Measurements from ENCODE around the gene ADPRHL1. TPM values are rescaled to one million over a fixed set of nuclear protein-coding genes. Genes with fewer than 3 reads are reported as not detected.

Gene ADPRHL1
- total and polyA plus RNA-seq, 2 donors (not counting 3 experiments of a cell fraction or from before 2014, with no cell fraction given) = 0.52 to 0.97 TPM

- intact Hi-C loops (cut with micrococcal nuclease) = no loop called here
- H3K4me2 ChIP-seq (ENCODE audit: insufficient read depth, low read length) = no peak overlapping the region
- H3K9me1 ChIP-seq (replicated peaks; ENCODE audit: control insufficient read depth, extremely low read depth, insufficient read depth, low read length) = no peaks in the 10 kb centered on the region
- no peaks in the 10 kb centered on the region for H3K9me3 ChIP-seq (replicated peaks; ENCODE audit: control insufficient read depth, insufficient read depth, low read length)
- dilution Hi-C loops (cut with MboI; ENCODE audit: extremely low pct_ligation_motif_present, low sequenced_read_pairs) = no loop called here
- no TSS peak for BruUV-seq (replicated peaks)
- no peaks in the 10 kb centered on the region for H3K4me1 ChIP-seq (ENCODE audit: control insufficient read depth, extremely low read depth, insufficient read depth, low read length)
- H3K36me3 ChIP-seq (ENCODE audit: control insufficient read depth in 2 of 2, extremely low read depth in 1 of 2, insufficient read depth in 2 of 2, low read length in 2 of 2) = no peaks in the 10 kb centered on the region
- CTCF ChIA-PET = no interaction called here
- no peak overlapping the region for H2AFZ ChIP-seq (ENCODE audit: low read depth, low read length)
- no peak overlapping the region for H3K4me3 ChIP-seq (replicated peaks in 1 of 3; ENCODE audit: insufficient read depth in 1 of 3, low read depth in 1 of 3, low read length in 3 of 3)
- TF ChIP-seq POLR2A (IDR thresholded peaks at IDR 0.05; ENCODE audit: low read depth, low read length) = no peak
- no peak for TF ChIP-seq MAX (IDR thresholded peaks at IDR 0.05; ENCODE audit: insufficient read depth, insufficient read length)
- TF ChIP-seq EZH2 (IDR thresholded peaks at IDR 0.05; ENCODE audit: borderline replicate concordance, low read depth, low read length, severe bottlenecking) = no peak
- no peak for TF ChIP-seq FOS (IDR thresholded peaks at IDR 0.05; ENCODE audit: borderline replicate concordance, insufficient read depth, low read length)
- no peak for TF ChIP-seq CTCF (IDR thresholded peaks at IDR 0.05; ENCODE audit: extremely low read depth in 1 of 2, insufficient read depth in 1 of 2, low read depth in 1 of 2, low read length in 2 of 2)
- TF ChIP-seq GATA2 (IDR thresholded peaks at IDR 0.05; ENCODE audit: insufficient read depth, insufficient read length, low read depth, low read length) = no peak
- TF ChIP-seq MYC (IDR thresholded peaks at IDR 0.05; ENCODE audit: low read depth, low read length) = no peak
- no peak for TF ChIP-seq POLR2AphosphoS5 (IDR thresholded peaks at IDR 0.05; ENCODE audit: insufficient read depth, low read depth, low read length)
- no peak for TF ChIP-seq JUN (IDR thresholded peaks at IDR 0.05; ENCODE audit: borderline replicate concordance, insufficient read depth, insufficient read length, low read depth)
- H3K27ac ChIP-seq (ENCODE audit: insufficient read depth, low read depth, low read length) = no peak overlapping the region
- POLR2A ChIA-PET = no interaction called here
- DNase-seq (ENCODE audit: low read depth, low spot score) (no peak), FAIRE-seq (no peak)
- no peak overlapping the region for H3K9ac ChIP-seq (replicated peaks; ENCODE audit: extremely low read depth, insufficient read depth, low read length)
- H4K20me1 ChIP-seq (replicated peaks; ENCODE audit: control insufficient read depth, extremely low read depth, insufficient read depth, low read length) = no peaks in the 10 kb centered on the region
- no peaks in the 10 kb centered on the region for H3K79me2 ChIP-seq (ENCODE audit: control insufficient read depth, insufficient read depth, low read length)
- H3K27me3 ChIP-seq (ENCODE audit: control insufficient read depth in 2 of 2, insufficient read depth in 2 of 2, low read length in 2 of 2) = no peaks in the 10 kb centered on the region
These were observed 31.5 kb downstream of the ADPRHL1 start for GRCh38 chr13:113421673-113422270.

All from endothelial cell of umbilical vein (primary cell).